K562 (cell line): ENCODE results near the gene PSMG3.

Source experiments
- CREB1 ChIP-seq, 2 experiments: sonication (generic) in 1 of 2; formaldehyde crosslinking in 1 of 2; IDR thresholded peaks; 2 replicates each; pipeline versions ENCODE4 v1.6.1 to v1.8.0; 2012 to 2022; ENCODE audit warnings: inconsistent platforms in 1 of 2, mild to moderate bottlenecking in 1 of 2, missing genetic modification reagents in 1 of 2, moderate library complexity in 1 of 2
- CTCF ChIP-seq, 3 experiments: IDR thresholded peaks in 2 of 3; conservative IDR thresholded peaks in 1 of 3; 2 replicates each; pipeline ENCODE4 v1.5.1; 2011 to 2012; ENCODE audit warnings: low read length in 3 of 3, mild to moderate bottlenecking in 3 of 3, control low read depth in 2 of 3, improper control_type of control experiment in 1 of 3, inconsistent platforms in 1 of 3, low read depth in 1 of 3, mixed read lengths in 1 of 3, moderate library complexity in 1 of 3; ENCODE audit not compliant: insufficient read depth in 2 of 3
- MLLT1 ChIP-seq, 2 experiments: fragments of 450-650 bp; IDR thresholded peaks; 2 replicates each; pipeline ENCODE4 v1.6.1; 2016
- MLX ChIP-seq, 2 experiments: fragments of 450-650 bp in 1 of 2; sonication (generic) in 1 of 2; formaldehyde crosslinking; conservative IDR thresholded peaks; 2 replicates each; pipeline versions ENCODE4 v1.4.0 to v1.8.1; 2020 to 2022; ENCODE audit warnings: mild to moderate bottlenecking in 1 of 2, missing genetic modification reagents in 1 of 2
- MNT ChIP-seq, 2 experiments: fragments of 450-650 bp; conservative IDR thresholded peaks; 2 replicates each; pipeline ENCODE4 v1.6.1; 2017; ENCODE audit warnings: mild to moderate bottlenecking in 2 of 2, moderate library complexity in 2 of 2
- NCOR1 ChIP-seq: fragments of 450-650 bp; IDR thresholded peaks from 2 replicates; pipeline ENCODE4 v1.6.1; 2016; ENCODE audit warnings: mild to moderate bottlenecking, moderate library complexity
- POLR2AphosphoS5 ChIP-seq: IDR thresholded peaks from 2 replicates; pipeline ENCODE4 v1.6.1; 2011; ENCODE audit warnings: mild to moderate bottlenecking, low read depth, low read length, moderate library complexity; ENCODE audit not compliant: control insufficient read depth, insufficient read depth
- RAD21 ChIP-seq, 2 experiments: fragments of 250-450 bp in 1 of 2; fragments of 450-650 bp in 1 of 2; sonication (Bioruptor Pico) in 1 of 2; formaldehyde crosslinking in 1 of 2; IDR thresholded peaks in 1 of 2; conservative IDR thresholded peaks in 1 of 2; 2 replicates each; pipeline versions ENCODE4 v1.4.0 to v1.8.0; 2020 to 2022; ENCODE audit warnings: mild to moderate bottlenecking in 2 of 2, moderate library complexity in 1 of 2
- ZBTB40 ChIP-seq, 2 experiments: fragments of 450-650 bp in 1 of 2; sonication (generic) in 1 of 2; formaldehyde crosslinking in 1 of 2; IDR thresholded peaks; 2 replicates each; pipeline versions ENCODE4 v1.7.1 to v1.9.0; 2016 to 2022; ENCODE audit warnings: inconsistent platforms in 1 of 2, mild to moderate bottlenecking in 1 of 2, missing genetic modification reagents in 1 of 2
- ZFP30 ChIP-seq: fragments of 250-450 bp; sonication (Bioruptor Pico); IDR thresholded peaks from 2 replicates; pipeline ENCODE4 v1.8.0; 2022; ENCODE audit warnings: moderate library complexity, mild to moderate bottlenecking, inconsistent platforms, borderline replicate concordance
- ZNF311 ChIP-seq: fragments of 250-450 bp; sonication (Bioruptor Pico); IDR thresholded peaks from 2 replicates; pipeline ENCODE4 v1.4.0; 2020; ENCODE audit warnings: mild to moderate bottlenecking, moderate library complexity

GRCh38 chr7:1533255-1533546, 36.6 kb downstream of the PSMG3 start:
- no peak for TF ChIP-seq ZFP30 (CRISPR knock-in tag)
- no peak for TF ChIP-seq MLX (CRISPR knock-in tag; conservative IDR thresholded peaks at IDR 0.05)
- no peak for TF ChIP-seq NCOR1
- TF ChIP-seq ZBTB40 (IDR thresholded peaks at IDR 0.05) = no peak
- TF ChIP-seq ZBTB40 (CRISPR knock-in tag; IDR thresholded peaks at IDR 0.05) = no peak
- no peak for TF ChIP-seq POLR2AphosphoS5
- no peak for TF ChIP-seq MNT (conservative IDR thresholded peaks at IDR 0.05)
- no peak for TF ChIP-seq RAD21 (CRISPR knock-in tag; conservative IDR thresholded peaks at IDR 0.05 in 1 of 2, IDR thresholded peaks at IDR 0.05 in 1 of 2)
- TF ChIP-seq CREB1 (IDR thresholded peaks at IDR 0.05) = no peak
- peak; percentile 31; the same call in 1 of the 2 replicates for TF ChIP-seq CREB1 (CRISPR knock-in tag; IDR thresholded peaks at IDR 0.05)
- TF ChIP-seq CTCF (IDR thresholded peaks at IDR 0.05 in 2 of 3, conservative IDR thresholded peaks at IDR 0.05 in 1 of 3; ENCODE audit: insufficient read depth in 2 of 3, low read depth in 1 of 3, low read length in 3 of 3) = no peak
- TF ChIP-seq ZNF311 = no peak
- no peak for TF ChIP-seq MLLT1 (IDR thresholded peaks at IDR 0.05)
